Ascending aorta (tissue), 2 donors: Measurements from ENCODE around the gene TMEM35B. TPM values are rescaled to one million over a fixed set of nuclear protein-coding genes. Genes with fewer than 3 reads are reported as not detected.

Experiments
- DNase-seq, 2 donors: peaks; one replicate each; pipeline ENCODE4 v3.0.0-alpha.2; 2019; ENCODE audit warnings: low spot score in 2 of 2
- H3K27ac ChIP-seq, 2 donors: fragments of 200-600 bp; sonication (generic); one replicate each; pipeline ENCODE4 v1.5.1; 2016 to 2017; ENCODE audit warnings: mild to moderate bottlenecking in 1 of 2
- H3K27me3 ChIP-seq: fragments of 200-600 bp; sonication (generic); one replicate; pipeline ENCODE4 v1.5.1; 2017
- H3K36me3 ChIP-seq, 2 donors: fragments of 200-600 bp; sonication (generic); one replicate each; pipeline ENCODE4 v1.5.1; 2016
- H3K4me1 ChIP-seq, 2 donors: fragments of 200-600 bp; sonication (generic); one replicate each; pipeline ENCODE4 v1.5.1; 2016 to 2017; ENCODE audit warnings: mild to moderate bottlenecking in 1 of 2
- H3K4me3 ChIP-seq, 2 donors: fragments of 200-600 bp; sonication (generic); one replicate each; pipeline ENCODE4 v1.5.1; 2016 to 2017; ENCODE audit warnings: mild to moderate bottlenecking in 1 of 2
- H3K9me3 ChIP-seq, 2 donors: fragments of 200-600 bp; sonication (generic); one replicate each; pipeline ENCODE4 v1.5.1; 2016
- intact Hi-C: fragments of 100-400 bp; cut with DNase I; formaldehyde crosslinking; loops from one replicate; pipeline ENCODE4 v1.15.1; 2023
- total RNA-seq: library from RNA; depleted of rRNA; stranded (reverse); fragments of >200 nt; gene quantifications from one replicate; pipeline ENCODE4 v1.1.0, GENCODE V29; 2016
- TF ChIP-seq, protein P1 (sequence below), 3 experiments: fragments of 200-600 bp in 2 of 3; fragments of 450-650 bp in 1 of 3; sonication (generic) in 2 of 3; IDR thresholded peaks; one replicate each; pipeline ENCODE4 v1.5.1; 2016 to 2019; ENCODE audit warnings: antibody characterized with exemption in 3 of 3, mild to moderate bottlenecking in 1 of 3, moderate library complexity in 1 of 3

The TMEM35B gene
- total RNA-seq, 1 donor from 2014 or later = 16.1 TPM

DNA sequence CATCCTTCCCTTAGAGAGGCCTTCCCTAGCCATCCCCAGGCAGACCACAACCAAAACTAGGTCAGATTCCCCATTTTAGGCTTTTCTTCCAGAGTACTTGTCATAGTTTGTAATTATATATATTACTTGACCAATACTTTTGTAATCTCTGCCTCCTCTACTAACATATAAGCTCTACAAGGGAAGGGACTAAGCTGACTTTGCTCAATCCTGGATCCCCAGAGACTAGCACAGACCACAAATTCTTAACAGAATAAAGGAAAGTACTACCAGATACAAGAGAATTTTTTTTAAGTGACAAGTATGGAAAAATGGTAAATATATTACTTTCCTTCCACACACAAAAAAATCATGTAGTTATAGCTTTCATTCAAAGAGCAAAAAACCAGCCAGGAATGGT lies 44.6 kb upstream of the TMEM35B start:
- Histone ChIP-seq H3K9me3 (peaks cover 0 to 6% of the 10 kb centered on the region in 2 donors), H3K27me3 (no peaks in the 10 kb centered on the region), H3K4me3 (peak overlapping the region; percentile 65 to 84), H3K27ac (no peak overlapping the region), H3K4me1 (peaks cover 0 to 16% of the 10 kb centered on the region in 2 donors), H3K36me3 (peaks cover 0 to 8% of the 10 kb centered on the region in 2 donors)
- no peak for DNase-seq
- intact Hi-C loops = loop anchor here (2.0 to 5.0 kb wide), 5 partner anchors 47 to 238 kb away; partner anchors contain the start of genes SFPQ, SMIM12, ZMYM1 and ZMYM4
- TF ChIP-seq, protein P1, sequence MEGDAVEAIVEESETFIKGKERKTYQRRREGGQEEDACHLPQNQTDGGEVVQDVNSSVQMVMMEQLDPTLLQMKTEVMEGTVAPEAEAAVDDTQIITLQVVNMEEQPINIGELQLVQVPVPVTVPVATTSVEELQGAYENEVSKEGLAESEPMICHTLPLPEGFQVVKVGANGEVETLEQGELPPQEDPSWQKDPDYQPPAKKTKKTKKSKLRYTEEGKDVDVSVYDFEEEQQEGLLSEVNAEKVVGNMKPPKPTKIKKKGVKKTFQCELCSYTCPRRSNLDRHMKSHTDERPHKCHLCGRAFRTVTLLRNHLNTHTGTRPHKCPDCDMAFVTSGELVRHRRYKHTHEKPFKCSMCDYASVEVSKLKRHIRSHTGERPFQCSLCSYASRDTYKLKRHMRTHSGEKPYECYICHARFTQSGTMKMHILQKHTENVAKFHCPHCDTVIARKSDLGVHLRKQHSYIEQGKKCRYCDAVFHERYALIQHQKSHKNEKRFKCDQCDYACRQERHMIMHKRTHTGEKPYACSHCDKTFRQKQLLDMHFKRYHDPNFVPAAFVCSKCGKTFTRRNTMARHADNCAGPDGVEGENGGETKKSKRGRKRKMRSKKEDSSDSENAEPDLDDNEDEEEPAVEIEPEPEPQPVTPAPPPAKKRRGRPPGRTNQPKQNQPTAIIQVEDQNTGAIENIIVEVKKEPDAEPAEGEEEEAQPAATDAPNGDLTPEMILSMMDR (IDR thresholded peaks at IDR 0.05) = no peak

DNA sequence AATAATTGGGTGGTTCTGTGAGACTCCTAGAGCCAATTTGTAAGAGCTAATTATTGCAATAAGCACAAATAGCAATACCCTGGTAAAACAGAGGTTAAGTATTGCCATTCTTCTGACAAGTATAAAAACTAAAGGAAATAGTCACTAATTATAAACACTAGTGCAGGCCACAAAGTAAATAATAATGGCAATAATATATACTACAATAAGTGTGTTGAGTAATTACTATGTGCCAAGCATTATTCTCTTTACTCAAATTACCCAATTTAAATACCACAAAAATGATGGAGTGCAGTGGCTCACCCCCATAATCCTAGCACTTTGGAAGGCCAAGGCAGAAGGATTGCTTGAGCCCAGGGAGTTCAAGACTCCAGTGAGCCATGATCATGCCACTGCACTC lies 31.3 kb upstream of the TMEM35B start:
- H3K27me3 ChIP-seq = no peaks in the 10 kb centered on the region
- TF ChIP-seq, protein P1 (IDR thresholded peaks at IDR 0.05) = no peak
- no peak overlapping the region for H3K4me3 ChIP-seq
- H3K4me1 ChIP-seq = no peaks in the 10 kb centered on the region
- peaks cover 27 to 61% of the 10 kb centered on the region in 2 donors for H3K36me3 ChIP-seq
- no peaks in the 10 kb centered on the region for H3K9me3 ChIP-seq
- intact Hi-C loops = no loop called here
- no peak for DNase-seq
- no peak overlapping the region for H3K27ac ChIP-seq

DNA sequence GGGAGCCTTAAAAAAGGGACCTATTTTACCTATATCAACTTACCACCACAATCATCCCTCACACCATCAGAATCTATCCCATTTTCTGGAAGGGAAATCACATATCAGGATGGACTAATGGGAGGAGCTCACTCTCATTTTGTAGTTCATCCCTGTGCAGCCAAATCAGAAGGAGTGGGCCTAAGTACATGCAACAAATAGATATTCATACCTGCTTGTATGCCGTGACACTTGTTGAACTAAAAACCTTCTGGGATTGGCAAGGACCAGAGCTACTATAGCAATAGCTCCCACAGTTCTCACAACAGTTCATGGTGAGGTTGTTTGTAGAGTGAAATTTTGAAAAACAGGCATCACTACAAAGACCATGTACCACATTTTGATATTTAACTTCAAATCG lies 29.3 kb upstream of the TMEM35B start:
- intact Hi-C loops = no loop called here
- no peaks in the 10 kb centered on the region for H3K27me3 ChIP-seq
- H3K27ac ChIP-seq = no peak overlapping the region
- no peaks in the 10 kb centered on the region for H3K4me1 ChIP-seq
- TF ChIP-seq, protein P1 (IDR thresholded peaks at IDR 0.05) = no peak
- H3K36me3 ChIP-seq = peaks cover 39 to 73% of the 10 kb centered on the region in 2 donors
- no peaks in the 10 kb centered on the region for H3K9me3 ChIP-seq
- DNase-seq = no peak
- no peak overlapping the region for H3K4me3 ChIP-seq

DNA sequence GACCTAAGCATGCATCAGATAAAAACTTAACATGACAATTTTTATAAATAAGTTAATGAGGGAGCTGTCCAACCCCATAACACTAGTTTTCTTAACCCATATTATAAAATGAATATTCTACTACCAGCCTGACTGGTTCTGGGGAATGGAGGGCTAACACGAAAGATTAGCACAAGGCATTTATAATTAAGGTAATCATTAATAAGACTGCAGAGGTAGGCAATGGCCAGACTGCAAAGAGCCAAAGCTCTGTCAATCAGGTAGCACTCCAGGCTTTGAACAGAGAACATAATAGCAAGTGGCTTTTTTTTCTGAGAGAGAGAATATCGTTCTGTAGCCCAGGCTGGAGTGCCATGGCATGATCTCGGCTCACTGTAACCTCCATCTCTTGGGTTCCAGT lies 20.6 kb upstream of the TMEM35B start:
- no peak for DNase-seq
- peaks cover 31 to 81% of the 10 kb centered on the region in 2 donors for H3K36me3 ChIP-seq
- no peaks in the 10 kb centered on the region for H3K9me3 ChIP-seq
- TF ChIP-seq, protein P1 (IDR thresholded peaks at IDR 0.05) = no peak
- H3K4me1 ChIP-seq = no peaks in the 10 kb centered on the region
- no peak overlapping the region for H3K4me3 ChIP-seq
- no peaks in the 10 kb centered on the region for H3K27me3 ChIP-seq
- intact Hi-C loops = no loop called here
- no peak overlapping the region for H3K27ac ChIP-seq

DNA sequence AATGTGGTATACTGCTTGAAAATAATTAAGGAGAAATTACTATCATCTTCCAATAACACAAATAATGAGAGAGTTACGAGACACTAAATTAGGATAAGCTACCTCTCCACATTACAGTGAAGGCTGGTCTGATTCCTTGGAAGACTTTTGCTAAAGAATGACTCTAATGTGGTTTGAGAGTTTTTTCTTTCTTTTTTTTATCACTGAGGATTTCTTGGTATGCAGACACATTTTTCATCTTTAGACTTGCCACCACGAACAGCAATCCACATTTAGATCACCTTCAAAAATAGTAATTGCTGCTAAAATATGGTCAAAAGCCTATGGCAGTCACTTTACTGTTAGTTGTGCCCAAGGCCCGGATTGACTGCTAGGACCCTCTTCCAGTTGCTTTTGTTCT lies 16.6 kb upstream of the TMEM35B start:
- Histone ChIP-seq H3K36me3 (peaks cover 14 to 45% of the 10 kb centered on the region in 2 donors), H3K9me3 (no peaks in the 10 kb centered on the region), H3K27ac (no peak overlapping the region), H3K4me3 (no peak overlapping the region), H3K4me1 (no peaks in the 10 kb centered on the region), H3K27me3 (no peaks in the 10 kb centered on the region)
- TF ChIP-seq, protein P1 (IDR thresholded peaks at IDR 0.05) = no peak
- intact Hi-C loops = no loop called here
- DNase-seq = no peak

DNA sequence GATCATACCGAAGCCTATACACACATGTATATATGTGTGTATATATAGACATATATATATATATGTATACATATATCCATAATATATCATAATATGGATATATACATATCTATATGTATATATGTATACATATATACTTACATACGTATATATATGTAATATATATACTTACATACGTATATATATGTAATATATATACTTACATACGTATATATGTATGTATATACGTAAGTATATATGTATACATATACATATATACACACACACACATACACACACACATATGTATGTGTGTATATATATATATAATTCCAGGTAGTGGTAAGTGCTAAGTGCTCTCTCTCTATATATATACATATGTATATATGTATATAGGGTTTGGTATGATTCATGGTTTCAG lies 9.7 kb upstream of the TMEM35B start:
- intact Hi-C loops = no loop called here
- H3K9me3 ChIP-seq = no peaks in the 10 kb centered on the region
- TF ChIP-seq, protein P1 (IDR thresholded peaks at IDR 0.05) = no peak
- DNase-seq = no peak
- H3K4me1 ChIP-seq = no peaks in the 10 kb centered on the region
- H3K27me3 ChIP-seq = no peaks in the 10 kb centered on the region
- no peak overlapping the region for H3K4me3 ChIP-seq
- H3K36me3 ChIP-seq = peaks cover 9 to 15% of the 10 kb centered on the region in 2 donors
- H3K27ac ChIP-seq = no peak overlapping the region
